ENCODE data around the gene PIR. TPM values are rescaled to one million over a fixed set of nuclear protein-coding genes. Genes with fewer than 3 reads are reported as not detected.

Gene PIR
- total RNA-seq, 1 experiment from 2014 or later, result 29.7 TPM

DNA sequence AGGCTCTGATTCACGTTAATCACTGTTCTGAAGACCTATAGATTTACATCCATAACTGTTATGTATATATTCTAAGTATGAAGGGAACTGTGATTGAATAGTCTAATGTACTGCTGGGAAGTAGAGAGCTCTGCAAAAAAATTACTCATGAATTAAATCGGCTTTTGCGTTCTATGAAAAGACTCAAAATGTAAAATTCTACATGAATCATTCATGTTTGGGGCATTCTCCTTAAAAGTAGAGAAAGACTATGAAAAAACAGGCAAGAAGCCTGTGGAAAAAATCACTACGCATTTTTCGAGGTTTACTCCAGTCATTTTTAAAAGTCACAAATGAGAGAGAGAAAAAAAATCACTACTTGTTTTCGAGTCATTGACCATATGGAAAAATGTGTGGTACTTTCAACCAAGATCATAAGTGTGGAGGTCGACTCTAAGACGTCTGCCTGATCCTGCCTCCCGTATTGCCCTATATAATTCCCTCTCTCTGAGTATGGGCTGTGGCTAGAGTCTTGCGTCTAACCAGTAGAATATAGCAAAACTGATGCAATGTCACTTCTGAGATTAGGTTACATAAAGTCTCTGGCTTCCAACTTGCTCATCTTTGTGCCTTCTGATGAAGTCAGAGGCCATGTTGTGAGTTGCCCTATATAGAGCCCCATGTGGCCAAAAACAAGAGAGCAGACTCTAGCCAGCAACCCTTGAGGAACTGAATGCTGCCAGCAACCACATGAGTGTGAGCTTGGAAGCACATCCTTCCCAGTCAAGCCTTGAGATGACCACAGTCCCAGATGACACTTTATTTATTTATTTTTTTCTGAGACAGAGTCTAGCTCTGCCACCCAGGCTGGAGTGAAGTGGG, 76.8 kb downstream of the PIR start:
- Histone ChIP-seq H2AFZ (ENCODE audit: low read length) (no peak overlapping the region), H2BK5ac (ENCODE audit: insufficient read length, low read length) (no peak overlapping the region), H3K14ac (ENCODE audit: insufficient read depth, low read length) (no peak overlapping the region), H3K18ac (ENCODE audit: insufficient read length, low read depth, low read length) (no peak overlapping the region), H3K9me3 (ENCODE audit: control insufficient read depth, low read depth, low read length) (peaks cover 7% of the 10 kb centered on the region), H3K27ac (ENCODE audit: insufficient read length, low read depth, low read length) (no peak overlapping the region), H2AK5ac (ENCODE audit: insufficient read length, low read length) (no peak overlapping the region), H2BK15ac (ENCODE audit: low read depth, low read length) (no peak overlapping the region), H3K23ac (ENCODE audit: insufficient read length, low read depth, low read length) (no peak overlapping the region), H3K4me2 (ENCODE audit: insufficient read depth, insufficient read length, low read length) (no peak overlapping the region), H3T11ph (ENCODE audit: low read length) (no peak overlapping the region), H3K23me2 (ENCODE audit: insufficient read length, low read depth, low read length, poor library complexity, severe bottlenecking) (no peaks in the 10 kb centered on the region), H2BK20ac (ENCODE audit: low read depth, low read length, poor library complexity, severe bottlenecking) (no peak overlapping the region), H2BK12ac (ENCODE audit: insufficient read length, low read depth, low read length) (no peak overlapping the region), H2BK120ac (ENCODE audit: low read depth, low read length, poor library complexity, severe bottlenecking) (no peak overlapping the region), H4K8ac (replicated peaks; ENCODE audit: insufficient read length, low read depth, low read length) (no peak overlapping the region), H3K79me2 (ENCODE audit: insufficient read depth, low read length) (no peaks in the 10 kb centered on the region), H4K20me1 (ENCODE audit: control insufficient read depth, insufficient read depth, insufficient read length) (no peaks in the 10 kb centered on the region), H4K5ac (ENCODE audit: insufficient read length, low read depth, low read length) (no peak overlapping the region), H4K91ac (ENCODE audit: insufficient read length, low read depth, low read length) (no peak overlapping the region), H3K79me1 (ENCODE audit: insufficient read depth, low read depth, low read length, poor library complexity, severe bottlenecking) (no peaks in the 10 kb centered on the region), H3K56ac (ENCODE audit: insufficient read length, low read depth, low read length) (no peak overlapping the region), H3K4ac (ENCODE audit: low read depth, low read length) (no peak overlapping the region), H3K27me3 (ENCODE audit: insufficient read depth, low read length) (no peaks in the 10 kb centered on the region), H3K9ac (ENCODE audit: extremely low read depth, insufficient read length, low read length) (no peak overlapping the region), H3K4me1 (ENCODE audit: insufficient read depth, low read length) (peaks cover 1% of the 10 kb centered on the region; the same call in 1 of the 2 replicates)
- TF ChIP-seq, protein P1, sequence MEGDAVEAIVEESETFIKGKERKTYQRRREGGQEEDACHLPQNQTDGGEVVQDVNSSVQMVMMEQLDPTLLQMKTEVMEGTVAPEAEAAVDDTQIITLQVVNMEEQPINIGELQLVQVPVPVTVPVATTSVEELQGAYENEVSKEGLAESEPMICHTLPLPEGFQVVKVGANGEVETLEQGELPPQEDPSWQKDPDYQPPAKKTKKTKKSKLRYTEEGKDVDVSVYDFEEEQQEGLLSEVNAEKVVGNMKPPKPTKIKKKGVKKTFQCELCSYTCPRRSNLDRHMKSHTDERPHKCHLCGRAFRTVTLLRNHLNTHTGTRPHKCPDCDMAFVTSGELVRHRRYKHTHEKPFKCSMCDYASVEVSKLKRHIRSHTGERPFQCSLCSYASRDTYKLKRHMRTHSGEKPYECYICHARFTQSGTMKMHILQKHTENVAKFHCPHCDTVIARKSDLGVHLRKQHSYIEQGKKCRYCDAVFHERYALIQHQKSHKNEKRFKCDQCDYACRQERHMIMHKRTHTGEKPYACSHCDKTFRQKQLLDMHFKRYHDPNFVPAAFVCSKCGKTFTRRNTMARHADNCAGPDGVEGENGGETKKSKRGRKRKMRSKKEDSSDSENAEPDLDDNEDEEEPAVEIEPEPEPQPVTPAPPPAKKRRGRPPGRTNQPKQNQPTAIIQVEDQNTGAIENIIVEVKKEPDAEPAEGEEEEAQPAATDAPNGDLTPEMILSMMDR (conservative IDR thresholded peaks at IDR 0.05), result peak; percentile 36; the same call in 2 of the 3 replicates
- Mint-ChIP-seq H3K9me3 (peaks cover 8 to 9% of the 10 kb centered on the region in 2 experiments), H3K27me3 (ENCODE audit: low read depth) (no peaks in the 10 kb centered on the region), H3K27ac (no peak overlapping the region), H3K4me1 (peaks cover 4 to 8% of the 10 kb centered on the region in 2 experiments; a peak in 1 of 4 replicates), H3K4me3 (no peak overlapping the region), H3K36me3 (ENCODE audit: insufficient read depth in 1 of 3, low read depth in 3 of 3) (peaks cover 12 to 18% (median 13%) of the 10 kb centered on the region in 3 experiments)
- no CpG with 5 or more reads among the region's 10 CpGs for WGBS (ENCODE audit: extremely low coverage, insufficient read length, low lambda C conversion rate)
- peak; percentile 40 for DNase-seq

Data from H9 (cell line).